GM21447 (cell line): ENCODE results near the gene IBTK.
"Not testable (repeated sequence)": the region's sequence is repeated elsewhere in the genome, so short reads cannot be mapped to it uniquely, and the experiment has no call there.

ENCODE experiments used
- ATAC-seq: cut with Tn5 transposase; IDR thresholded peaks from one replicate; pipeline ENCODE4 v1.9.1; 2021; ENCODE audit not compliant: unreplicated experiment

IBTK gene

GRCh38 chr6:82247505-82248272 is at the start of gene IBTK:
Gene IBTK (minus strand): TSS chr6:82247744. CDS start chr6:82240486, 7,258 bp downstream.
- peak; percentile 86 for ATAC-seq

GRCh38 chr6:82283771-82284410 is 36.3 kb upstream of the IBTK start:
- no peak for ATAC-seq

GRCh38 chr6:82281550-82281949 is 34.0 kb upstream of the IBTK start:
- ATAC-seq, result not testable (repeated sequence)

GRCh38 chr6:82277686-82278085 is 30.1 kb upstream of the IBTK start:
- no peak for ATAC-seq

- no peak for ATAC-seq
Measured at GRCh38 chr6:82275686-82276085, 28.1 kb upstream of the IBTK start.

GRCh38 chr6:82273295-82273694 is 25.8 kb upstream of the IBTK start:
- ATAC-seq, result no peak

GRCh38 chr6:82270881-82271635 is 23.5 kb upstream of the IBTK start:
- ATAC-seq, result no peak

GRCh38 chr6:82268301-82268846 is 20.8 kb upstream of the IBTK start:
- no peak for ATAC-seq

- no peak for ATAC-seq
Measured at GRCh38 chr6:82264824-82265223, 17.3 kb upstream of the IBTK start.

GRCh38 chr6:82264321-82264720 is 16.8 kb upstream of the IBTK start:
- ATAC-seq, result no peak

GRCh38 chr6:82263916-82264315 is 16.4 kb upstream of the IBTK start:
- no peak for ATAC-seq

- ATAC-seq, result no peak
Measured at GRCh38 chr6:82260997-82261732, 13.6 kb upstream of the IBTK start.

GRCh38 chr6:82259389-82259788 is 11.8 kb upstream of the IBTK start:
- no peak for ATAC-seq

GRCh38 chr6:82257088-82257774 is 9.7 kb upstream of the IBTK start:
- ATAC-seq, result no peak

GRCh38 chr6:82254722-82255121 is 7.2 kb upstream of the IBTK start:
- not testable (repeated sequence) for ATAC-seq

GRCh38 chr6:82251942-82252341 is 4.4 kb upstream of the IBTK start:
- ATAC-seq, result no peak

GRCh38 chr6:82249381-82250253 is 2.1 kb upstream of the IBTK start:
- no peak for ATAC-seq

- ATAC-seq, result peak; percentile 52
Measured at GRCh38 chr6:82248273-82248735, 760 bp upstream of the IBTK start.
